Medulla oblongata (tissue), 1 donor: ENCODE data around the gene SLC4A7.
"Not testable (repeated sequence)": the region's sequence is repeated elsewhere in the genome, so short reads cannot be mapped to it uniquely, and the experiment has no call there.

Experiments
- DNase-seq: peaks from one replicate; pipeline ENCODE4 v3.0.0-alpha.2; 2015; ENCODE audit errors: extremely low spot score

Gene SLC4A7

GRCh38 chr3:27429909-27430308, 54.3 kb downstream of the SLC4A7 start:
- no peak for DNase-seq

DNA sequence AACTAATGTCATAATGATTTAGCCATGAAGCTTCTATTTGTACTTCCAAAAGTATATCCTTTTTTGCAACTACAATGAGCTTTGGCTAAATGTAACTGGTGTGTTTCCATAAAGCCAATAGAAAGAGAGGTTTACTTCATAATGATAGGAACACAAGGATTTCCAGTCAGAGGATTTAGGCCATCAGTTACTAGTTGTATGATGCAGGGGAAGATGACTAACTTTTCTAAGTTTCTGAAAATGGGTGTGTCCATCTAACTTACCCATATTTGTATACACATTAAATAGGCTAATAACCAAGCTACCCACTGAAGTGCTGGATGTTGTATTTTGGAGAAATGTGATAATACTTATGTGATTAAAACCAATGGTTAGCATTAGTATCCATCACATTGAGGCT, 55.7 kb downstream of the SLC4A7 start:
- DNase-seq: no peak

DNA sequence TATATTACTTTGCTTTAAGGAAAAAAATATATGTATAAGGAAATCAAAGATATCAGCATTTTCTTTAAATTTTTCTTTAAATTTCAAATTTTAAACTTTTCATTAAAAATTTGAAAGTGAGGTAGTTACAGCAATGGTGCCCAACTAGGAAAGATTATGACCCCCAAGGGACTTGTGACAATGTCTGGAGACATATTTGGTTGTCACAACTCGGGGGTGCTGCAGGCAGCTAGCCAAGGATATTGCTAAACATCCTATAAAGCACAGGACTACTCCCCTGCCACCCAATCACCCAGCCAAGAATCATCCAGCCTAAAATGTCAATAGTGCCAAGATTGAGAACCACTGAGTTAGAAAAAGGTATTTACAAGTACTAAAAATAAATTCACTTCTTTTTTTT, 57.3 kb downstream of the SLC4A7 start:
- DNase-seq: no peak

GRCh38 chr3:27425896-27426565, 58.2 kb downstream of the SLC4A7 start:
- DNase-seq: no peak

- not testable (repeated sequence) for DNase-seq
Observed at GRCh38 chr3:27424812-27425521, 59.2 kb downstream of the SLC4A7 start.

DNA sequence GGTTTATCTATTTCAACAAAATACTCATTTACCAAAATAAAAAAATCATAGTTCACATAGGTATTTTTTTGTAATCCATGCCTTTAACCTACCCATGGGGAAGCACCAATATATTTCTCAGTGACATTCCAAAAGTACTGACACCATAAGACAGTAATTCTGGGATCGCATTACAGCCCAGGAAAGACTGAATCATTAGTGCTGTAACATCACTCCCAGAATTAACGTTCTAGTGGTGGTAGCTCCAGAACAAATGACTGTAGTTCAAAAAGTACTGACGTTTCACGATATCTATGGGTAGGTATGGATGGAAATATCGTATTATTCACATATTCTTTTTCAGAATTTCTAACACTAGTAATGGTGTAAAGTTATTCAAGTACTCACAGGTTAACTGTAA, 60.7 kb downstream of the SLC4A7 start:
- DNase-seq: no peak

GRCh38 chr3:27422617-27423016, 61.6 kb downstream of the SLC4A7 start:
- no peak for DNase-seq

DNA sequence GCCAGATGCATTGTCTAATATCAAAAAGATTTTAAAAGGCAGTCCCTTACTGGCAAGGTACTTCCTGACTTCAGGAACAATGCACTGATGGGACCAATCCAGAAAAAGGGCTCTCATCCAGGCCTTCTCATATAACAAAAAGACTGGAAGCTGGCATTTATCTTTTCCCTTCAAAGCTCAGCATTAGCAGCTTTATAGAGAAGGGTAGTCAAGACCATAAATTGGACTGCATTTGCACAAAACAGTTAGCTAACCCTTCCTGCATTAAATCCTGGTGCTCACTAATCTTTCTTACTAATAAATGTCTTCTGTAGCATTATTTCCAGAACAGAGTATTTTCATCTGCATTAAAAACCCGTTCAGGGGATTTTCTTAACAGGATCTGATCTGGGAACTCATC, 69.0 kb downstream of the SLC4A7 start:
- no peak for DNase-seq

DNA sequence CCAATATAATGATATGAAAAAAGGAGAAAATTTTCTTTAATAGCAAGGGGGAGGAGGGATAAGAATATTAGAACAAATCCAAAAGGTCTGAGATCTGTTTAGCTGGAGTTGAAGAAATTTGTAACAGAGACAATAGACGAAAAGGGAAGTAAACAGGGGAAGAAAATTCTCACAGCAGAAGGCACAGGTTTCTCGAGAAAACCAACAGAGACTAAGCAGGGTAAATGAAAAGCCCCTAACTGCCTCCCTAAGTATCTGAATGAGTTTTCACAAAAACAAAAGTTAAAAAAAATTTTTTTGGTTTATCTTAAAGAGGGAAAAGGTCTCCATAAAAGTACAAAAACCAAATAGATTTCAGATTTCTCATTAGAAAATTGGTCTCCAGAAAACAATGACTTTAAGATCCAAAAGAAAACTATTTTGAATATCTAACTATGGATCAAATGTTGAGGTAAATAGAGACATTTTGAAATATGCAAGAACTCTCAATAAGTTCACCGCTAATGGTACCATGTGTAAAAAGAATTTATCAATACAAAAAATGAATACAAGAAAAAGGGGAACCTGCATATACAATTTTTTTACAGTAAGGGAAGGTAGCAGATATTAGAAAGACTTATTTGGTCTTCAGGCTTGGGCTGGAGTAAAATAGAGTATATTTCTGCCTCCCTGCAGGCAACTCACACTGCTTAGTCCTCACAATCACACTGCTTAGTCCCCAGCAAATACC, 91.1 kb downstream of the SLC4A7 start:
- DNase-seq: no peak

DNA sequence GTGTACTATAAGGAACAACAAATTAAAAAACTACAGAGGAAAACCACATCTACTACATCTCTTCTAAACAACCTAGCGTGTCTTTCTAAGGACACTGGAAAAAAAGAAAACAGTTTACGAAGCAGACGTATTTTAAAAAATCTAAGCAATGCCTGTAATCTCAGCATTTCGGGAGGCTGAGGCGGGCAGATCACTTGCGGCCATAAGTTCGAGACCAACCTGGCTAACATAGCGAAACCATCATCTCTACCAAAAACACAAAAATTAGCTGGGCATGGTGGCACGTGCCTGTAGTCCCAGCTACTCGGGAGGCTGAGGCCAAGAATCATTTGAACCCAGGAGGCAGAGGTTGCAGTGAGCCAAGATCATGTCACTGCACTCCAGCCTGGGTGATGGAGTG, 91.8 kb downstream of the SLC4A7 start:
- DNase-seq: not testable (repeated sequence)

DNA sequence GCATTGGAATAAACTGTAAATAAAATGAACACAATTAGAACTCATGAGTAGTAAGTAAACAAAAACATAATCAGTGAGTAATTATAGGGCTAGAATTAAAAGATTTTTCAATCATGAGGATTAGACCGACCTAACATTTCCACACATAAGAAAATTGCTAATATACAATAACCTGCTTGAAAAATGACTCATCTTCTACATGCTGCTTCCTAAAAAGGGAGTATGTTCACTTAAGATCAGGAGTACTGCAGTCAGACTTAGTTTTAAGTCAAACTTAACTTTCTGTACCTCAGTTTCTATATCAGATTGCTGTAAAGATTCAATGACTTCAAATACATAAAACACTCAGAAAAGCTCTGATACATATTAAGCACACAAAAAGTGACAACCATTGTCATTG, 92.4 kb downstream of the SLC4A7 start:
- no peak for DNase-seq

DNA sequence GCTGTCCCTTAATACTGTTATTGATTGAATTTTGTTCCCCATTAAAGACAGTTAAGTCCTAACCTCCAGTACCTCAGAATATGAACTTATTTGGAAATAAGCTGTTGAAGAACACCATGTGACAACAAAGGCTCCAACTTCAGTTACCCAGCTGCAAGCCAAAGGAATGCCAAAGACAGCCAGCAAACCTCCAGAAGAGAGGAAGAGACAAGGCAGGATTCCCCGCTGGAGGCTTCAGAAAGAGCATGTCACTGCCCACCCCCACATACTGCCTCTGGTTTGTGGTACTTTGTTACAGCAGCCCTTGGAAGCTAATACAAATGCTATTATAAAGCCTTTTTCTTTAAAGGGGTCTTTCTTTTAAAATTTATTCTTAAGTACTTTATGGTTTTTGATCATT, 96.6 kb downstream of the SLC4A7 start:
- DNase-seq: no peak

- no peak for DNase-seq
Observed at GRCh38 chr3:27385504-27385903, 98.7 kb downstream of the SLC4A7 start.

GRCh38 chr3:27384191-27384590, 100.0 kb downstream of the SLC4A7 start:
- no peak for DNase-seq

- DNase-seq: no peak
Observed at GRCh38 chr3:27380433-27381357, 103.5 kb downstream of the SLC4A7 start.

GRCh38 chr3:27378331-27378730, 105.9 kb downstream of the SLC4A7 start:
- no peak for DNase-seq

- DNase-seq: no peak
Observed at GRCh38 chr3:27376109-27376772, 107.9 kb downstream of the SLC4A7 start.

GRCh38 chr3:27368831-27369607, 115.2 kb downstream of the SLC4A7 start, which contains the start of gene NEK10:
TSS of gene NEK10 (minus strand) at chr3:27369383. CDS start at chr3:27352882, 16,501 bp downstream.
- peak; percentile 83 for DNase-seq

- no peak for DNase-seq
Observed at GRCh38 chr3:27366062-27366591, 118.1 kb downstream of the SLC4A7 start.
